Measurements from ENCODE around the gene NRXN2.

NRXN2 gene

GRCh38 chr11:64629796-64630562 is 93.0 kb downstream of the NRXN2 start:
- no peak for DNase-seq (ENCODE audit: extremely low read depth, low read depth)
- TF ChIP-seq CTCF (IDR thresholded peaks at IDR 0.05; ENCODE audit: low read depth, low read length, missing control alignments), result no peak
- H3K4me3 ChIP-seq (replicated peaks; ENCODE audit: low read depth, low read length), result no peak overlapping the region

- TF ChIP-seq CTCF (IDR thresholded peaks at IDR 0.05; ENCODE audit: low read depth, low read length, missing control alignments), result no peak
- no peak overlapping the region for H3K4me3 ChIP-seq (replicated peaks; ENCODE audit: low read depth, low read length)
- DNase-seq (ENCODE audit: extremely low read depth, low read depth), result no peak
Observed at GRCh38 chr11:64629103-64629502, 93.9 kb downstream of the NRXN2 start.

GRCh38 chr11:64628596-64628995 is 94.4 kb downstream of the NRXN2 start:
- no peak overlapping the region for H3K4me3 ChIP-seq (replicated peaks; ENCODE audit: low read depth, low read length)
- DNase-seq (ENCODE audit: extremely low read depth, low read depth), result no peak

GRCh38 chr11:64627371-64627770 is 95.6 kb downstream of the NRXN2 start:
- no peak for TF ChIP-seq CTCF (IDR thresholded peaks at IDR 0.05; ENCODE audit: low read depth, low read length, missing control alignments)
- no peak overlapping the region for H3K4me3 ChIP-seq (replicated peaks; ENCODE audit: low read depth, low read length)
- DNase-seq (ENCODE audit: extremely low read depth, low read depth), result no peak

More at GRCh38 chr11:64628596-64628995, 94.4 kb downstream of the NRXN2 start:
- TF ChIP-seq CTCF (IDR thresholded peaks at IDR 0.05; ENCODE audit: low read depth, low read length, missing control alignments), result no peak

- no peak overlapping the region for H3K4me3 ChIP-seq (replicated peaks; ENCODE audit: low read depth, low read length)
- TF ChIP-seq CTCF (IDR thresholded peaks at IDR 0.05; ENCODE audit: low read depth, low read length, missing control alignments), result no peak
- DNase-seq (ENCODE audit: extremely low read depth, low read depth), result no peak
Observed at GRCh38 chr11:64626637-64627036, 96.4 kb downstream of the NRXN2 start.

GRCh38 chr11:64624883-64625481 is 98.0 kb downstream of the NRXN2 start:
- no peak overlapping the region for H3K4me3 ChIP-seq (replicated peaks; ENCODE audit: low read depth, low read length)
- no peak for TF ChIP-seq CTCF (IDR thresholded peaks at IDR 0.05; ENCODE audit: low read depth, low read length, missing control alignments)
- DNase-seq (ENCODE audit: extremely low read depth, low read depth), result no peak

Measured in HFF-Myc (cell line).